ENCODE results near the gene LEF1.

The LEF1 gene

DNA sequence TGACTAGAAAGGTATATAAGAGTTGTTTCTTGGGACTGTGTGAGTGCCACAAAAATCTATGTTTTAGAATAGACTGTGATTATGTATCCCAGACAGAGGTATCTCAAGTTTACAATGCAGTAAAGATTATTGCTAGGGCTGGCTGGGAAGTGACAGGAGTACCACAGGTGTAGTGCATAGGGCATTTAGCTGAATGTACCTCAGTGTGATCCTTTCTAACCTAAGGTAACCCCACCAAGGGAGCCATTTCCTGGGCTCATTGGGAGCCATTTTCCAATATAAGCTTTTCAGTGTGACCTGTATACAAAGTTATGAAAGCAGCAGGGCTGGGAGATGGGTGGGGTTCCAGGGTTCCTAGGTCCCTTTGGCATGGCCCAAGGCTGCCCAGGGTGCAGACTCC is 6.1 kb upstream of the LEF1 start:
- DNase-seq: no peak

DNA sequence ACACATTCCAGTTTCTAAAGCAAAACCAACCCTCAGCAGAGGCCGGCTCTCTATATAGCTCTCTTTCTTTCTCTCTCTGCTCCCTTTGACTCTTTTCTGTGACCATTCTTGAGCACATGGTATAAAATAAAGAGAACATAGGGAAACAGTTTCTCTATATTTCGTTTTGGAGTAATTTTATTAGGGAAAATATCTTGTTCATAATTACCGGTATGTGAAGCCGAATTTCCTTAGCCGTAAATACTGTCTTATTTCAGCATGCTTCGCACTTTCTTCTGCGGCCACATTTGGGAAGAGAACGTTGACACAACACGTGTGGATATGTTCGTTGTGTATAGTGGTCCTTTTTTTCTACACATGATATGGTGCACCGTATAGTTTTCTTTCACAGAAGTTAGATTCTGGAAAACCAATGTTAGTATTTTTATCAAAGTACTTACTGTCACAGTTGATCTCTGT is 4.9 kb upstream of the LEF1 start:
- no peak for DNase-seq

DNA sequence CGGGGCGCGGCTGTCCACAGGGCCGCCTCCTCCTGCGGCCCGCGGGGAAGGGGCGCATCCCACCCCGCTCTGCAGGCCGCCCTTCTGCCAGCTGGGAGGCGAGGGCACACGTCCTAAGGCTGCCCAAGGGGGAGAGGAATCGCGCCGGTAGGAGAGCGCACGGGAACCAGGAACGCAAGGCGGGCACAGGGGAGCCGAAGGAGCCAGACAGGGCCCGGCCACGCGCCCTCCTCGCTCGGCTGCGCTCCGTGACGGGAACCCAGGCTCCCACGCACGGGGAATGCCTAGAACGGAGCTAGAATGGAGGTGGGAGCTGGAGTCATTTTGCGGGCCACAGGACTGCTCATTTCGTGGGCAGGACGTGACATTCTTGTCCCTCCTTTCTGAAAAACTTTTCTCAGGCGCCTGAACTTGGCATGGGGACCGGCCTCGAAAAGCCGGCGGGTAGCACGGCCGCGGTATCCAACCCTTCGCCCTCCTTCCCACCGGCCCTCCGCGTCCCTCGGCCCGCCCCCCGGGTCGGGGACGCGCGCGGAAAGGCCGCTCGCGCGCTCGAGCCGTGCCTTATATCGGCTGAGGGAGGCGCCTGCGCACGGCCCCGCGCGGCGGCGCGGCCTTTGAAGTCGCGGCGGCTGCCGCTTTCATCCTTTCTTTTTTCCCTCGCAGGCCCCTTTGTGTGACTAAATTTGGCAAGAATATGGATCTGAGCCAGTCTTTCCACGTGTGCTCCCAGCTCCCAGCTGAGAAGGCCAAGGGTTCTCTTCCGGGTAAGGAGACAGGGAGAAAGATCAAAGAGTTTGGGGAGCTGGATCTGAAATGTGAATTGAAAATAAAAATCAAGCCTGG is 4.2 kb upstream of the LEF1 start:
- DNase-seq: peak; percentile 74

DNA sequence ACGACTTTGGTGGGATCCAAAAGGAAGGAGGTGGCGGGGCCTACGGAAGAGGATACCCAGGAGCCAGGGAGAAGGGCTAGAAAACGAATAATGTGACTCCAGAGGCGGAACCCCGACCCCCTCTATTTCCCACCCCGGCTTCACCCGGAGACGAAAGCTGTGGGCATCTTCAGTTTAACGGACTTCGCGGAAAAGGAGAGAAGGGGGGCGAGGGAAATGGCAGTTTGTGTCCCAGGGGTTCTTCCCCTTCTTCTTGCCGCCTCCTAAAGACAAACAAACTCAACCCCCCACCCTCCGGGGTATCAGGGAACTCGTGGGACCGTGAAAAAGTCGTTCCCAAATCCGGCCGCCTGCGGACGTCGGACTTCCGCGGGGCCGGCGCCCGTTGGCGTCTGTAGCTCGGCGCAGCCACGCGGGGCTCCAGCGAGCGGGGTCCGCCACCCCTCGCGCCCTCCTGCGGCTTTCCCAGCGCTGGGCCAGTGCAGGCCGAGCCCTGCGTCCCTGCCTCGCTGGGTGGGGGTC is 3.6 kb upstream of the LEF1 start:
- DNase-seq: peak; percentile 36

DNA sequence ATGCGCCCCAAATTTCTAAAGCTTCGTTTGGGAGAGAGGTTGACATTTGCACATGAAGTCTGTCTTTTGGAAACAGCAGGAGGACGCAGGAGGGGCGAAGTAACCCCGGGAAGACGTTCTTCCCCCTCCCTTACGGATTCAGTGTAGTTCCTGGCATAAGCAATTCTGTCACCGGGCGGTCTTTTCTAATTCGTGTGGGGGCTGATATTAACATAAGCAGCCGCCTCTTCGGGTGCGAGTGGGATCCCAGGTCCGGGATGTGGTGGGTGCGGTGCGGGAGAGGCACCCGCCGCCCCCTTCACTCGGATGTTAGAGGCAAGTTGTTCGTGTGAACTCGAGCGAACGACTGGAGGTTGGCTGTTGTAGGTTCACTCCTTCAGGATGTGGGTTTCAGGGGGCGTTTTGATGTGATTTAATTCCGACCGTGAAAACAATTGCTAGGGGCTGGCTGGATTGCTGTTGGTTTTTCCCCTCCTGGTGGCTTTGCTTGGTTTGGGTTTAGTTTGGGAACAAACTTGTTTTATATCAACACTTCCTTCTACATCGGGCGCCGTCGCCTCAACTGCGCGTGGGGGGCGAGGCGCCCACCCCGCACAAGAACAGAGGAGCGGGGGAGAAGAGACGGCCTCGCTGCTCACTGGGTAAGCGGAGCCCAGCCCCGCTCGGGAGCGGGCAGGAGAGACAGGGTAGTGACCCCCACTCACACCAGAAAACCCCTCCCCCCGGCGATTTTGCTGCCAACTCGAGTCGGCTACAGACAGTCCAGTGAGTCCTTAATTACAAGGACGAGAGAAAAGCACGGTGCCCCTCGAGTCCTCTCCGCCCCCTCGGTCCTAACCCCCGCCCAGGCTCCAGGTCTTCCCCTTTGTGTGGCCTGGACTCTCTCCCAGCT is 2.9 kb upstream of the LEF1 start:
- DNase-seq: peak; percentile 55

DNA sequence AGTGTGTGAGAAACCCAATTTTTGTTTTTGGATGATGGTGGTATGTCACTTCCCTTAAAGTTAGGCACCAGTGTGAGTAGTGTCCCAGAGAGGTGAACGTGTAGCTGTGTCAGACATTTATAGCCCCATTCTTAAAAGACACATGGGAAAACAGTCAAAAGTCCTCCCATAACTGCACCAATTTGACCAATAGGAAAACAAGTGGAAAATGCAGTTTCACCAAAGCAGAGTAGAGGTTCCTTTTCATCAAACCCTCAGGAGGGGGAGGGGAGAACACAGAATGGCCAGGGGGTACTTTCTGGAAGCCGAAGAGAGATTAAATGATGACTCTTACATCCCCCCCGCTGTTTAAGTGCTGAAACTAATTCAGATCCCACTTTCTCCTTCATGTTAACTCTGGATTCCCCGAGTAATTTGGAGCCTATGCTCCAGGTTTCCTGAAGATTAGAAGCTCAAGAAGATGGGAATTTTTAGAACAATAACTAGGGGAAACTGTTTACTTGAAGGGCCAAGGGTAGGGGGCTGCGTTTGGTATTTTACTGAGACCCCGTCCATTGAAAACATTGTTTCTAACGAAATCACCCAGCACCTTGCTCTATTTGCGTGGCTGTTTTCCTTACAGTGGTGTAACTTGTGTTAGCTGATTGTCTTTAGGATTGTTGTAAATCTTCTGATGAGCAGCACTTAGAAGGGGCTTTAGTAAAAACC is 2.1 kb upstream of the LEF1 start:
- no peak for DNase-seq

DNA sequence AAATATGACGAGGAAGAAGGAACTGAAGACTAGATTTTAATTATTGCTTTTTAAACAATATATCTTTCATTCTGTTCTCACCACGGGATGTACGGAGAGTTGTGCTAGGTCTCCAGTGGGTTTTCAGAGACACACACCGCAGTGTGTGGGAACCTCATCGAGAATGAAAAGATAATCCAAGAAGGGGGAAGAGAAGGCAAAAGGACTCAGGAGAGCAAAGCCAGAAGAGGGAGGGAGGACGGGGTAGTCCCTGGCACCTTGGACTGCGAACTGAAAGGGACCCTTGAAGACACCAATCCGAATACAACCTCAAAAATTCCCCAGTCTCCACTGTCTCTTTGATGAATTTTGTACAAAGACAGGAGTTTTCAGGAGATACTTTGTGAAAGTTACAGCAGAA is 932 bp upstream of the LEF1 start:
- DNase-seq: no peak

DNA sequence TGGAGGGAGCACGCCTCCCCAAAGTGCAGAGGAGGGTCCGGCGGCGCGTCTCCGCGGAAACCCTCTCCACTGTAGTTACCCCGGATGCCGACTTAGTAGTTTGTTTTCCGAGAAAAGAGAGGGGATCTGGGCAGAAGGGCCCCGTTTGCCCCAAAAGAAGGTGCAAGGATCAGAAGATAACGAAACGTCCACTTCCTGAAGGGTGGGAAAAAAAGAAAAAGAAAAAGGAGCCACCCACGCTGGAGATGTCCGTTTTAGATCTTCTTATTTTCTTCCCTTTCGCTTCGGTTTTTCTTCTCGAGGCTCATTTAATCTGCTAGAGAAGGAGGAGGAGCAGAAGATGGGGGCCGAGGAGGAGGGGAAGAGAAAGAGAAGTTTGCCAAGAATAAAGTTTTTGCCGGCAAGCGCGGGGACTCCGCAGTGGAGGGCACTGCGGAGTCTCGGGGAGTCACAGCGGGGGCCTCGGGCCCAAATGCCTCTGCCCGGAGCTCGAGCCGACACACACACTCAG is 517 bp downstream of the LEF1 start:
- DNase-seq: peak; percentile 29

DNA sequence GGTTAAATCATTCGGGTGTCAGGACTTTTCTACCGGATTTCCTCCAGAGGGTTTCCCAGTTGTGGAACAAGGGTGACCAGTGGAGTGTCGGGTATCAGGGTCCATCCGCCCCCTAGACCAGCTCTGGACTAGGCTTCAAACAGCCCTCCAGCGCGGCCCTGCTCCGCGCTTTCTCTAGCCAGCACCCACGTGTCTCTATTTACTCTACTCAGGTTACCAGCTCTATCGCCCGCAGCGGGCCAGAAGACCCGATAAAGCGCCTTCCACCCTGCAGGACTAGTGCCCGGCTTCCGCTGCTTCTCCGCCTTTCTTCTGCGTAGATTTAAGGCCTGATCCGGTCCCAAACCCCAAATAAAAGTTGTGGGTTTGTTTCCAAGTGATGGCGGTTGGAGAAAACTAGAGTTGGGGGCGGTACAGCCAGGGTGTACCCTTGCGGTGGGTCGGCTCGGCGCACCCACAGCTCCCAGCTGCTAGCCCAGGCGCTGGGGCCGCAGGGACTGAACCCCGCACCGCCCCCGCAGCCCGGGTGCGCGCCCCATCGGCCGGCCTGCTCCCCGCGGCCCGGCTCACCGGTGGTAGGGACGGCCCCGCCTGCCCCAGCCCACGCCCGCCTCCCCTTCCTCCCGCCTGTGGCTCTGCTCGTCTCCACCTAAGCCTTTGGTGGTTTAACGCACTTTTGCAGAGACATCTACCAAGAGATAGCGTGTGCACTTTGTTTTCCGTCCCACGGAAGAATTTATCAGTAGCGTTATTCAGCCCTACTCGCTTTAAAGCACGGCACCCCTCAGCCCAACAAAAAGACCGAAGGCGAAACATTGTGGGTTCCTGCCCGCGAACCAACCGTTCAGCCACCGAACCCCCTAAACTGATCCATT is 2.1 kb downstream of the LEF1 start:
- DNase-seq: peak; percentile 67

DNA sequence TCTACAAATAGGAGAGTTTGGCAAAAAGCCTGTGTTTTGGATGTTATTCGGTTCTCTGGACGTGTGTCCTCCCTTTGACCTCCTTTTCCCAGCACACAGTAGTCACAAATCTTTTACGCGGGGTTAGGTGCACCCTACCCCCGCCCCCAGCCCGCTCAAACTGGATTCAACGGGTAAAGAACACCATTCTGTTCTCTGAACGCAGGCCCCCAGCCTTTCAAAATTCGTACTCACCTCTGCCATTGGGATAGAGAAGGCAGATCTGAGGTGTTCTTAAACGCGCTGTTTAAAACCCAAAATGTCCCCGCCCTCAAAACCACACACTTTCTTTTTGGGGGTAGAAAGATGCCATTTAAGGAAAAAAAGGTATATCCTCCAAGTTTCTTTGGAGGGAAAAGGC is 2.7 kb downstream of the LEF1 start:
- DNase-seq: peak; percentile 42

DNA sequence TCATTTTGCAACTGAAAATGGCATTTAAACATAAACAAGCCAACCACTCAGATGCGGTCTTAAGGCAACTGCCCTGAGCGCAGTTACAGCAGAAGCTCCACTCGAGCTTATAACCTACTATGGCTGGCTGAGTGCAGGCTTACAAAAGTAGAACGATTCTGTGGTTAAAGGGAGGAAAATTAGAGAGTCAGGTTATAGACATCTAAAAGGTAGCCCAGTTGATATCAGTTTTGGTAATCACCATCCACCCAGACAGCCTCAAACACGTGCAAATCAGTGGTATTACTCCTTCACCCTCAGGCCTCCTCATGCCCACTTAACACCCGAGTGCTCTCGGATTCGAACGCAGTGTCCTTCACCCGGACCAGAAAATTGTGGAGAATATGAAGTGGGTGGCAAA is 3.1 kb downstream of the LEF1 start:
- no peak for DNase-seq

DNA sequence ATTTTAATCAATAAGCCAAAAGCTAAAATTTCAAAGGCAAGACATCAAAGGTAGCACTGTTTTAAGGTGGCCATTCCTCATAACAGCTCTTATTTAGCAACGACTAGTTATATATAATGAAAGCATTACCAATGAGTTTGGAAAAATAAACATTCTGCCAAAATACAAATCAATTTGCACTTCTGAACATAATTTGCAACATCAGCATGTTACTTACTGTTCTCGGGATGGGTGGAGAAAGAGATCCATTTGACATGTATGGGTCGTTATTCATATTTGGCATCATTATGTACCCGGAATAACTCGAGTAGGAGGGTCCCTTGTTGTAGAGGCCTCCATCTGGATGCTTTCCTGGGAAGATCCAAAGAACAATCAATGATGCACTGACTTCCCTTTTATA is 5.4 kb downstream of the LEF1 start:
- DNase-seq: no peak

DNA sequence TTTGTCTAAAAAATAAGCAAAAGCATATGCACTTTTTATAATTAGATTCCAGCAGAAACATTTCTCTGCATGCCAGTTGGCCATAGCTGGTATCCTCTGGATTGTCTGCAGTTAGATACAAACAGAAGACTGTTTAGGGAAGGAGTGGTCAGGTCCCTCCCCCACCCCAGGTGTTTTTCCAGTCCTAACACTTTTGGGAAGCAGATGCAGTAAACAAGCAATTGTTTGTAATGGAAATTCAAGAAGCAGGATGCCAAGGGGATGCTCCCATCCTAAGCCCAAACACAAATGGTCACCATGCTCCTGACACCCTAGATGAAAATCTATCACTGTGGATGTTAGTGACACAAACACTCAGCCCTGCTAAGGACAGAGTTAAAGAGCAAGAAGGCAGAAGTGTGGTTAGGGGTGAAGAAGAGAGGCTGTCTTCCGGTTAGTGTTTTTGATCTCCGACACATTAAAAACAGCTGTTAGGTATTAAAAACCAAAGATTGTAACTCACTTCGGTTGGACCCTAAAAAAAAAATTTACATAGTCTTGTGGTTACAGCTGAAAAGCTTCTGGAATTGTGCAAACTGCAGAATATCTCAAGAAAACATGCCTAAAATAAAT is 7.9 kb downstream of the LEF1 start:
- DNase-seq: no peak

DNA sequence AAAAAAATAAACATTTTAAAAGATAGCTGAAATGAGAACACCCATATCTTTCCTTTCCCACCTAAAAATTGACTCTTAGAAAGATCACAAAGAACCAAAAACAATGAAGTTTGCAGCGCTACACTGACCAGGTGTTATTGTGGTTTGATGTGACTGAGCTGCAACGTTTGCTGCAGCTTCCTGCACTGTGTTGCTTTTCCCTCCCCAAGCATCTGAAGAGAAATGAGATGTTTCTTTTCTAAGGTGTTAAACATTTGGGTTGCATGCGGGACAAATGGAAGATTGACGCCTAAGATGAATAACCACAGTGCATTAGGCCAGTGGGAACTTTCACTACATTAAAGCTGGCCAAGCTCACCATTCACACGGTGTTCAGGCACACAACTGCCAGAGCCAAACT is 8.9 kb downstream of the LEF1 start:
- no peak for DNase-seq

DNA sequence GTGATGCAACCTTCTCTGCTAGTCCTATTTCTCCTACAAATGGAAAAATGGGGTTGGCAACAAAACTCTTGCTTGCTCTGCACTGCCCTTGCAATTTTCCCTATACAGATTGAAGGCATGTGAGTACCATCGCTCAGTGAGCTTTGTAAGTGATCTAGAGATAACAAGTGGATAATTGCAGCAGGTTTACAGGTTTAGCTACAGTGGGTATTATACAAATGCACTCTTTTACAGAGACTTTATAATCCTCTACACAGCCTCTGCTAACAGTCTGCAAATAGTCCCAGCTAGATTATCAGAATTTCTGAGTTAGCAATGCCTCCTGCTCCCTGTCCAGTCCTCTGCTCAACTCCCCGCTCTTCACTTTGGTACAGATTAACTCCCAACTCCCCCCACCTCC is 11.1 kb downstream of the LEF1 start:
- no peak for DNase-seq

DNA sequence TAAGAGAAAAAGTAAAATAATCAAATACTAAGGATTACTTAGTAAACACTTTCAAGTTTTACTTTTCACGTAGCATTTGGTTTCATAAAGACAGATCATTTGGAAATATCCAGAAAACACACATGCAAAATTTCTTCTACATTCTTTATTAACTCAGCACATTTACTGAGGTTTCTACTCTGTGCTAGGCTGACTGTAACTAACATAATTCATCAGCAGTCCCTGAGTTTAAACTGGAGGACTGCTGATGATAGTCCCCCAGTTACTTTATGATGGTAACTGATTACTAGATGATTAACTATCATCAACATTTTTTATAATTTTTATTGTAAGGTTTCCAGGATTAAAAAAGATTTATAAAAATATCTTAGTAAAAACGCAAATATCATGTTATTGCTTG is 12.3 kb downstream of the LEF1 start:
- DNase-seq: no peak

DNA sequence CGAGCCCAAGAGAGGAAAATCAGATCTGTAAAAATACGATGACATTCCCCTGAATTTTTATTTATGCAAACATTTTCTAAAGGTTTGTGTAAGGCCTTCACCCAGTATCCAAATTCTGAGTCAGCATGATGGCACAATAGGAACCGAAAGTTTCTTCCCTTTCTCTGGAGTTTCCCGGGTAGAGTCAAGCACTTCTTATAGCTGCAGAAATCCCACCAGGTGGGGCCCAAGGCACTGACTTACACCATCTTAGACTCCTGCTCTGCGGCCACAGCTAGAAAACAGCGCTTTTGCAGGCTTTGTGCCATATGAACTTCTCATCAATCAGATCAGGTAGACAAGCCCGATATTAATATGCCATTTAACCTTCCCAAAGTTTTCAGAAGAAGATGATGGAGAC is 13.4 kb downstream of the LEF1 start:
- DNase-seq: peak; percentile 42

DNA sequence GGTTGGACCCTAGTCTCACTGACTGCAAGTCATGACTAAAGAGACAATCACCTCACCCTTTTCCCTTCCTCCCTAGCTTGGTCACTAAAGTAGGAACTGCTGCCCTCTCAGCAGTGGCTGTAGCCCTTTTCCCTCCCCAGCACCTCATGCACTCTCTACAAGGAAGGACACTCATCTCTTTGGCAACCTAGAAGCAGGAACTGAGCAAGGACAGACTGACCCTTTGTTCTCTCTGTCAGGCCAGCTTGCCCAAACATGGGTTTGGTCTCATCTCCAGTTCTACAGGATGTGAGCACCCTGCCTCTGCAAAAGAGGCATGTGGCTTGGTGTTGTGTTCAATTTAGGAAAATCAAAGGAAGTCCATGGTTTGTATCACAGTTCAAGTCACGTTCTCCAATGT is 15.8 kb downstream of the LEF1 start:
- DNase-seq: no peak

DNA sequence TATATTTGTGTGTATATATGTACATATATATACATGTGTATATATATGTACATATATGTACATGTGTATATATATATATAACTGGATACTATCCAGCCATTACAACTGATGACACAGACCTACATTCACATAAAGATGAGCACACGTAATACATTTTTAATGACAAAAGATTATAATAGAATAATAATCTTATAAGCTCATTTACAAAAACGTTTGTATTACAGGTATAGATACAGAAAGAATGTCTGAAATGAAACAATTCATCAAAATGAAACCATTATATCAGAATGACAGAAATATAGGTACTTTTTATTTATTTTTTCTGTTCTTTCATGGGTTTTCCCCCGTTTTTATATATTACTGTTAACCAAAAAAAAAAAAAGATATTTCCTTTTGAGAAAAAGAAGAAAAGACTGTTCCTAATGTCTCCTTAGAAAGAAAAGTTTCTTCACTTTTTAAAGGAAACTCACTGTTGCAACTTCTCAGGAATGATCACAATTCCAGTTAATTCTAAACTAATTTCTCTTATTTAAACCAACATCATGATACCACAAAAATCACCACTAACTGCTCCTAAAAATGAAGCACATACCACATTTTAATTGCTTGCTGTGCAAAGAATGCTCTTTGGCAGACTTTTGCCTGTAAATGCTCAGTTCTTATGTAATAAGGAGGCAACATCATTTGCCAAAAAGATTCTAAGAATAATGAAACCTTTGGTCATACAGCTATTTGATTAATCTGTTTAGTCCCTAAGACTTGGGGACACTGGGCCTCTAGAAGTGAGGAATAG is 18.9 kb downstream of the LEF1 start:
- DNase-seq: no peak

DNA sequence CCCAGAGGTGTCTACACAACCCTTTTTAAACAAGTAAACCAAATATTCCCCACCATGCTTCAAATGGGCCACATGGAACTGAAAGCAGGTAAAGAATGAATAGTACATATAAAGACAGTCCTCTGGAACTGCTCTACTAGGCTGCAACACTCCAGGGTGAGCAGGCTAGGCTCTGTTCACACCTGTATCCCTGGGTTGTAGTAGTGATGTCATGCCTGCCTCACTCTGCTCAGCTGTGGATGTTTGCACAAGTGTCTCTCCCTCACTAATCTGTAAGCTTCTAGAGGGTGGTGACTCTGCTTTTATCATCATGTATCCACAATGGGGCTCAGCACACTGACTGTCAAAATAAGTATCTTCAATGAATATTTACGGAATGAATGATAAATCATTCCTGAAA is 20.4 kb downstream of the LEF1 start:
- DNase-seq: no peak

DNA sequence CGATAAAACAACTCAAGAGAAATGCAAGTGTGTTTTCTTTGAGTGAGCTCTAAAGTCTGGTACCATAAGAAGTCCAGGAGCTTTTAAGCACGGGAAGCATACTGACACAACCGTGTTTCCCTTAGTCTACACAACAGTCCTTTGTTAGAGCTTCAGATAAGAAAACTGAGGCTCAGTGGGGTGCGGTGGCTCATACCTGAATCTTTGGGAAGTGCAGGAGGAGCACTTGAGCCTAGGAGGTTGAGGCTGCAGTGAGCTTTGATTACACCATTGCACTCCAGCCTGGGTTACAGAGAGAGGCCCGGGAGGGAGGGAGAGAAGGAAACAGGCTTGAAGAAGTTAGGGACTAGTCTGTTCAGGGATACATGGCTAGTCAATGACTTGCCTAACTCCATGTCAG is 21.9 kb downstream of the LEF1 start:
- DNase-seq: no peak

All from activated CD8-positive, alpha-beta memory T cell treated with anti-CD3 and anti-CD28 coated beads, Interleukin-2, amount 50 U/mL, for 4 hours (primary cell).